Neutrophil (primary cell): ENCODE results near the gene STARD13.

Experiments used
- H3K27ac ChIP-seq: fragments of 200-600 bp; sonication (generic); 2 replicates; pipeline ENCODE4 v1.5.1; 2016; ENCODE audit warnings: mild to moderate bottlenecking, moderate library complexity
- H3K27me3 ChIP-seq: fragments of 200-600 bp; sonication (generic); 2 replicates; pipeline ENCODE4 v1.6.0; 2016; ENCODE audit warnings: mild to moderate bottlenecking
- H3K36me3 ChIP-seq: fragments of 200-600 bp; sonication (generic); 2 replicates; pipeline ENCODE4 v1.5.1; 2017
- H3K4me1 ChIP-seq, 2 experiments: fragments of 200-600 bp in 1 of 2; sonication (generic) in 1 of 2; 1 replicate in 1 of 2; 2 replicates in 1 of 2; pipeline versions ENCODE4 v1.5.1 to v1.6.1; 2013 to 2016; ENCODE audit warnings: low read depth in 1 of 2, low read length in 1 of 2, mild to moderate bottlenecking in 1 of 2, moderate library complexity in 1 of 2; ENCODE audit not compliant: control insufficient read depth in 1 of 2, insufficient read depth in 1 of 2
- H3K4me3 ChIP-seq, 2 experiments: fragments of 200-600 bp in 1 of 2; sonication (generic) in 1 of 2; 1 replicate in 1 of 2; 2 replicates in 1 of 2; pipeline ENCODE4 v1.5.1; 2013 to 2016; ENCODE audit warnings: low read depth in 1 of 2, low read length in 1 of 2, mild to moderate bottlenecking in 1 of 2, moderate library complexity in 1 of 2
- H3K9me3 ChIP-seq: fragments of 200-600 bp; sonication (generic); 2 replicates; pipeline ENCODE4 v1.5.1; 2016
- TF ChIP-seq, protein P1 (sequence below): fragments of 200-600 bp; sonication (generic); IDR thresholded peaks from 2 replicates; pipeline ENCODE4 v1.5.1; 2016; ENCODE audit warnings: antibody characterized with exemption

Gene STARD13

GRCh38 chr13:33109801-33110200 is 175.8 kb downstream of the STARD13 start:
- H3K4me3 ChIP-seq: no peak overlapping the region
- no peaks in the 10 kb centered on the region for H3K4me1 ChIP-seq
- no peaks in the 10 kb centered on the region for H3K27me3 ChIP-seq
- no peak overlapping the region for H3K27ac ChIP-seq
- no peaks in the 10 kb centered on the region for H3K36me3 ChIP-seq
- TF ChIP-seq, protein P1, sequence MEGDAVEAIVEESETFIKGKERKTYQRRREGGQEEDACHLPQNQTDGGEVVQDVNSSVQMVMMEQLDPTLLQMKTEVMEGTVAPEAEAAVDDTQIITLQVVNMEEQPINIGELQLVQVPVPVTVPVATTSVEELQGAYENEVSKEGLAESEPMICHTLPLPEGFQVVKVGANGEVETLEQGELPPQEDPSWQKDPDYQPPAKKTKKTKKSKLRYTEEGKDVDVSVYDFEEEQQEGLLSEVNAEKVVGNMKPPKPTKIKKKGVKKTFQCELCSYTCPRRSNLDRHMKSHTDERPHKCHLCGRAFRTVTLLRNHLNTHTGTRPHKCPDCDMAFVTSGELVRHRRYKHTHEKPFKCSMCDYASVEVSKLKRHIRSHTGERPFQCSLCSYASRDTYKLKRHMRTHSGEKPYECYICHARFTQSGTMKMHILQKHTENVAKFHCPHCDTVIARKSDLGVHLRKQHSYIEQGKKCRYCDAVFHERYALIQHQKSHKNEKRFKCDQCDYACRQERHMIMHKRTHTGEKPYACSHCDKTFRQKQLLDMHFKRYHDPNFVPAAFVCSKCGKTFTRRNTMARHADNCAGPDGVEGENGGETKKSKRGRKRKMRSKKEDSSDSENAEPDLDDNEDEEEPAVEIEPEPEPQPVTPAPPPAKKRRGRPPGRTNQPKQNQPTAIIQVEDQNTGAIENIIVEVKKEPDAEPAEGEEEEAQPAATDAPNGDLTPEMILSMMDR: no peak
- H3K9me3 ChIP-seq: no peaks in the 10 kb centered on the region

GRCh38 chr13:33109271-33109697 is 176.3 kb downstream of the STARD13 start:
- Histone ChIP-seq H3K9me3 (no peaks in the 10 kb centered on the region), H3K27ac (no peak overlapping the region), H3K27me3 (no peaks in the 10 kb centered on the region), H3K4me1 (no peaks in the 10 kb centered on the region), H3K36me3 (no peaks in the 10 kb centered on the region), H3K4me3 (no peak overlapping the region)
- TF ChIP-seq, protein P1: no peak

DNA sequence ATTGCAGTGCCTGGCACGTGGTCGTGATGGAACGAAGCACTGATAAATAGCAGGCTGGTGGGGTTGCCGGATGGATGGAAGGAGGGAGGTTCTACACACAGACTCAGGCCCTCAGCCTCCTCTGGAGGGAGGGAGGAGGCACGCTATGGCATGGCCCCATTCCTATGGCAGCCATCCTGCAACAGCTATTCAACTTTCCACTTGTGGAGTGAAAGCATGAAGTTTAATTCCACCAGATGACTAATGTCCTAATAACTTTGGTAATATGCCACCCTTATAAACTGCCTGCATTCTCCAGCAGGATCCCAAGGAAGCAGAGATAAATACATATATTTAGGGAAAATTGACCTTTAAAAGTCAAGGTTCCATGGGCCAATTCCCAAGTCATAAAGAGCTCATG is 176.9 kb downstream of the STARD13 start:
- H3K36me3 ChIP-seq: no peaks in the 10 kb centered on the region
- H3K9me3 ChIP-seq: no peaks in the 10 kb centered on the region
- no peak overlapping the region for H3K27ac ChIP-seq
- no peak overlapping the region for H3K4me3 ChIP-seq
- H3K4me1 ChIP-seq: no peaks in the 10 kb centered on the region
- H3K27me3 ChIP-seq: no peaks in the 10 kb centered on the region
- TF ChIP-seq, protein P1: no peak

GRCh38 chr13:33107361-33107760 is 178.2 kb downstream of the STARD13 start:
- no peaks in the 10 kb centered on the region for H3K4me1 ChIP-seq
- no peaks in the 10 kb centered on the region for H3K36me3 ChIP-seq
- H3K27me3 ChIP-seq: no peaks in the 10 kb centered on the region
- no peak overlapping the region for H3K4me3 ChIP-seq
- no peak overlapping the region for H3K27ac ChIP-seq
- TF ChIP-seq, protein P1: no peak
- no peaks in the 10 kb centered on the region for H3K9me3 ChIP-seq

GRCh38 chr13:33106656-33107360 is 178.7 kb downstream of the STARD13 start:
- Histone ChIP-seq H3K27me3 (no peaks in the 10 kb centered on the region), H3K4me1 (no peaks in the 10 kb centered on the region), H3K9me3 (no peaks in the 10 kb centered on the region), H3K36me3 (no peaks in the 10 kb centered on the region), H3K4me3 (no peak overlapping the region), H3K27ac (no peak overlapping the region)
- TF ChIP-seq, protein P1: no peak
